ENCODE results near the gene MAML2. TPM values are rescaled to one million over a fixed set of nuclear protein-coding genes. Genes with fewer than 3 reads are reported as not detected.

Gene MAML2
- total and polyA plus RNA-seq, 4 donors = 0.56 to 2.1 (median 1.4) TPM

DNA sequence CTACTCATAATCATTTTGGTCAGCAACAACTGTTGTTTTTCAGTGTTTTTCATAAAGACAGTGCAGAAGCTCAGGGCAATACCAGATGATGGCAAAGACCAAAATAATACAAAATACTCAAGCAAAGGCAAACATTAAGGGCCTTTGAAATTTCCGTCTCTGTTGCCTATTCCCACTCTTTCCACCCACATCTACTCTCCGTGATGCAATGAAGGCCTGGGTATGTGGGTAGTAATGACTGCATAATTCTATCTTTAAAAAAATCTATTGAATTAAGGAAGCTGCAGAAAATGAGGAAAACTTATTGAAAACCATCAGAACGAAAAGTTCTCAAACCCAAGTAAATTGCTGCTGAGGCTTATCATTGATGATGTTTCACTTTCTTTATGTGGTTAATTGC lies 203.3 kb downstream of the MAML2 start:
- H3K27me3 ChIP-seq (ENCODE audit: control insufficient read depth in 4 of 4, insufficient read depth in 4 of 4, low read length in 3 of 4) = no peaks in the 10 kb centered on the region
- no peaks in the 10 kb centered on the region for H3K9me3 ChIP-seq (ENCODE audit: control insufficient read depth in 4 of 4, low read length in 3 of 4)
- no peak overlapping the region for H3K4me3 ChIP-seq (ENCODE audit: low read depth in 1 of 3, low read length in 3 of 3)
- 84% methylated on average over 3 of the region's 3 CpGs for WGBS
- H3K4me1 ChIP-seq (ENCODE audit: control insufficient read depth in 4 of 4, insufficient read depth in 4 of 4, low read length in 3 of 4) = peaks cover 0 to 1% (median 0%) of the 10 kb centered on the region in 4 donors
- H3K36me3 ChIP-seq (ENCODE audit: control insufficient read depth in 4 of 4, insufficient read depth in 3 of 4, low read depth in 1 of 4, low read length in 3 of 4) = no peaks in the 10 kb centered on the region
- no peak for DNase-seq (ENCODE audit: low spot score)
- no peak overlapping the region for H3K9ac ChIP-seq (ENCODE audit: low read depth in 1 of 2, low read length in 2 of 2)
- TF ChIP-seq, protein P1, sequence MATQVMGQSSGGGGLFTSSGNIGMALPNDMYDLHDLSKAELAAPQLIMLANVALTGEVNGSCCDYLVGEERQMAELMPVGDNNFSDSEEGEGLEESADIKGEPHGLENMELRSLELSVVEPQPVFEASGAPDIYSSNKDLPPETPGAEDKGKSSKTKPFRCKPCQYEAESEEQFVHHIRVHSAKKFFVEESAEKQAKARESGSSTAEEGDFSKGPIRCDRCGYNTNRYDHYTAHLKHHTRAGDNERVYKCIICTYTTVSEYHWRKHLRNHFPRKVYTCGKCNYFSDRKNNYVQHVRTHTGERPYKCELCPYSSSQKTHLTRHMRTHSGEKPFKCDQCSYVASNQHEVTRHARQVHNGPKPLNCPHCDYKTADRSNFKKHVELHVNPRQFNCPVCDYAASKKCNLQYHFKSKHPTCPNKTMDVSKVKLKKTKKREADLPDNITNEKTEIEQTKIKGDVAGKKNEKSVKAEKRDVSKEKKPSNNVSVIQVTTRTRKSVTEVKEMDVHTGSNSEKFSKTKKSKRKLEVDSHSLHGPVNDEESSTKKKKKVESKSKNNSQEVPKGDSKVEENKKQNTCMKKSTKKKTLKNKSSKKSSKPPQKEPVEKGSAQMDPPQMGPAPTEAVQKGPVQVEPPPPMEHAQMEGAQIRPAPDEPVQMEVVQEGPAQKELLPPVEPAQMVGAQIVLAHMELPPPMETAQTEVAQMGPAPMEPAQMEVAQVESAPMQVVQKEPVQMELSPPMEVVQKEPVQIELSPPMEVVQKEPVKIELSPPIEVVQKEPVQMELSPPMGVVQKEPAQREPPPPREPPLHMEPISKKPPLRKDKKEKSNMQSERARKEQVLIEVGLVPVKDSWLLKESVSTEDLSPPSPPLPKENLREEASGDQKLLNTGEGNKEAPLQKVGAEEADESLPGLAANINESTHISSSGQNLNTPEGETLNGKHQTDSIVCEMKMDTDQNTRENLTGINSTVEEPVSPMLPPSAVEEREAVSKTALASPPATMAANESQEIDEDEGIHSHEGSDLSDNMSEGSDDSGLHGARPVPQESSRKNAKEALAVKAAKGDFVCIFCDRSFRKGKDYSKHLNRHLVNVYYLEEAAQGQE (IDR thresholded peaks at IDR 0.05) = no peak
- TF ChIP-seq, protein P2, sequence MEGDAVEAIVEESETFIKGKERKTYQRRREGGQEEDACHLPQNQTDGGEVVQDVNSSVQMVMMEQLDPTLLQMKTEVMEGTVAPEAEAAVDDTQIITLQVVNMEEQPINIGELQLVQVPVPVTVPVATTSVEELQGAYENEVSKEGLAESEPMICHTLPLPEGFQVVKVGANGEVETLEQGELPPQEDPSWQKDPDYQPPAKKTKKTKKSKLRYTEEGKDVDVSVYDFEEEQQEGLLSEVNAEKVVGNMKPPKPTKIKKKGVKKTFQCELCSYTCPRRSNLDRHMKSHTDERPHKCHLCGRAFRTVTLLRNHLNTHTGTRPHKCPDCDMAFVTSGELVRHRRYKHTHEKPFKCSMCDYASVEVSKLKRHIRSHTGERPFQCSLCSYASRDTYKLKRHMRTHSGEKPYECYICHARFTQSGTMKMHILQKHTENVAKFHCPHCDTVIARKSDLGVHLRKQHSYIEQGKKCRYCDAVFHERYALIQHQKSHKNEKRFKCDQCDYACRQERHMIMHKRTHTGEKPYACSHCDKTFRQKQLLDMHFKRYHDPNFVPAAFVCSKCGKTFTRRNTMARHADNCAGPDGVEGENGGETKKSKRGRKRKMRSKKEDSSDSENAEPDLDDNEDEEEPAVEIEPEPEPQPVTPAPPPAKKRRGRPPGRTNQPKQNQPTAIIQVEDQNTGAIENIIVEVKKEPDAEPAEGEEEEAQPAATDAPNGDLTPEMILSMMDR (IDR thresholded peaks at IDR 0.05; ENCODE audit: low read depth, low read length, missing input control) = no peak
- TF ChIP-seq HNF4A (conservative IDR thresholded peaks at IDR 0.05) (no peak), FOXA2 (IDR thresholded peaks at IDR 0.05) (no peak), FOXA1 (IDR thresholded peaks at IDR 0.05) (no peak), EGR1 (IDR thresholded peaks at IDR 0.05; ENCODE audit: low read depth in 2 of 2) (no peak), HNF4G (IDR thresholded peaks at IDR 0.05) (no peak)
- no peak overlapping the region for H3K27ac ChIP-seq (ENCODE audit: low read depth in 1 of 2, low read length in 2 of 2)

DNA sequence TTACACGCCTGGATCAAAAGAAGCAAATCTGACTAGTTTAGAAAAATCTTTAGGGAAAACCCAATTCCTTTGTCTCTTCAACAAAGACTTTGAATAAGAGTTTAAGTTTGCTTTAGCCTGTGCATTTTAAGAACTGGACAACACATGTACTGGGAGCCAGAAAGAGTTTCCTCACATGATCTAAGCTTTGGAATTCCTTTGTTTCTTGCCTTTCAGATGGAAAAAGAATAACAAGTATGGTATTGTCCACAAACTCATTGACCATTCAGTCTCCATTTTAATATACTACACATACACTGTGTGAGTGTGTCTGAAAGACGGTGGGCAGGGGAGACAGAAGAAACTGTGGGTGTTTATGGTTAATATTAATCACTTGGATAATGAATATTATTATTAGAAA lies 205.6 kb downstream of the MAML2 start:
- TF ChIP-seq RXRA (IDR thresholded peaks at IDR 0.05) (no peak), JUND (IDR thresholded peaks at IDR 0.05) (no peak), HNF4G (IDR thresholded peaks at IDR 0.05) (no peak), FOXA2 (IDR thresholded peaks at IDR 0.05) (no peak), GABPA (IDR thresholded peaks at IDR 0.05 in 1 of 2, conservative IDR thresholded peaks at IDR 0.05 in 1 of 2) (no peak), FOXA1 (IDR thresholded peaks at IDR 0.05) (no peak), TAF1 (conservative IDR thresholded peaks at IDR 0.05) (no peak), RAD21 (IDR thresholded peaks at IDR 0.05) (no peak), HNF4A (conservative IDR thresholded peaks at IDR 0.05) (no peak), YY1 (IDR thresholded peaks at IDR 0.05) (no peak)
- TF ChIP-seq, protein P3, sequence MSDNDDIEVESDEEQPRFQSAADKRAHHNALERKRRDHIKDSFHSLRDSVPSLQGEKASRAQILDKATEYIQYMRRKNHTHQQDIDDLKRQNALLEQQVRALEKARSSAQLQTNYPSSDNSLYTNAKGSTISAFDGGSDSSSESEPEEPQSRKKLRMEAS (IDR thresholded peaks at IDR 0.05) = no peak
- TF ChIP-seq, protein P2 (IDR thresholded peaks at IDR 0.05; ENCODE audit: low read depth, low read length, missing input control) = no peak
- TF ChIP-seq, protein P1 (IDR thresholded peaks at IDR 0.05) = no peak
- TF ChIP-seq, protein P4, sequence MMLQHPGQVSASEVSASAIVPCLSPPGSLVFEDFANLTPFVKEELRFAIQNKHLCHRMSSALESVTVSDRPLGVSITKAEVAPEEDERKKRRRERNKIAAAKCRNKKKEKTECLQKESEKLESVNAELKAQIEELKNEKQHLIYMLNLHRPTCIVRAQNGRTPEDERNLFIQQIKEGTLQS (IDR thresholded peaks at IDR 0.05) = no peak
- Histone ChIP-seq H3K27ac (ENCODE audit: low read depth in 1 of 2, low read length in 2 of 2) (no peak overlapping the region), H3K27me3 (ENCODE audit: control insufficient read depth in 4 of 4, insufficient read depth in 4 of 4, low read length in 3 of 4) (no peaks in the 10 kb centered on the region), H3K9ac (ENCODE audit: low read depth in 1 of 2, low read length in 2 of 2) (no peak overlapping the region), H3K36me3 (ENCODE audit: control insufficient read depth in 4 of 4, insufficient read depth in 3 of 4, low read depth in 1 of 4, low read length in 3 of 4) (no peaks in the 10 kb centered on the region), H3K4me3 (ENCODE audit: low read depth in 1 of 3, low read length in 3 of 3) (no peak overlapping the region), H3K4me1 (ENCODE audit: control insufficient read depth in 4 of 4, insufficient read depth in 4 of 4, low read length in 3 of 4) (peaks cover 0 to 1% (median 0%) of the 10 kb centered on the region in 4 donors), H3K9me3 (ENCODE audit: control insufficient read depth in 4 of 4, low read length in 3 of 4) (no peaks in the 10 kb centered on the region)
- 79% methylated on average over 2 of the region's 2 CpGs for WGBS
- no peak for DNase-seq (ENCODE audit: low spot score)

All from liver (tissue), 9 donors.